ENCODE data around the gene TNFAIP1. TPM values are rescaled to one million over a fixed set of nuclear protein-coding genes. Genes with fewer than 3 reads are reported as not detected.

The TNFAIP1 gene
- total and polyA plus RNA-seq, 4 experiments from 2014 or later: 4.1 to 32.1 (median 21.2) TPM

- Histone ChIP-seq H3K36me3 (ENCODE audit: insufficient read depth, low read length) (peaks cover 17% of the 10 kb centered on the region), H3K4me3 (ENCODE audit: low read length in 2 of 2) (no peak overlapping the region), H3K27me3 (ENCODE audit: insufficient read depth, low read length) (no peaks in the 10 kb centered on the region), H3K9me3 (ENCODE audit: control insufficient read depth in 1 of 2, low read length in 2 of 2) (no peaks in the 10 kb centered on the region), H3K4me1 (ENCODE audit: insufficient read depth, low read length) (no peaks in the 10 kb centered on the region), H3K27ac (ENCODE audit: low read depth, low read length) (no peak overlapping the region)
- Mint-ChIP-seq H3K9me3 (no peaks in the 10 kb centered on the region), H3K27me3 (no peaks in the 10 kb centered on the region), H3K4me1 (no peaks in the 10 kb centered on the region), H3K27ac (peak overlapping the region in 1 of 7 donors; percentile 57), H3K4me3 (no peak overlapping the region), H3K36me3 (peaks cover 16 to 40% of the 10 kb centered on the region in 2 donors)
- ChIA-PET CTCF (ENCODE audit: partially characterized antibody) (no interaction called here), POLR2A (ENCODE audit: partially characterized antibody) (no interaction called here)
- no peak for DNase-seq
- intact Hi-C loops (cut with micrococcal nuclease): no loop called here
These were observed 60.4 kb downstream of the TNFAIP1 start for GRCh38 chr17:28395968-28396367.

Small RNA genes lying within 50 kb of the gene (microRNA-seq; reads per million reads assigned to microRNA genes)
- gene MIR4723 (ENCODE audit: borderline microRNAs expressed, borderline number of aligned reads, borderline replicate concordance): 0.72 reads per million

Other genes starting within 250 kb of the TNFAIP1 start
- 1 to 10 TPM; 2.4 to 2.6 TPM for gene TMEM97, start 16.6 kb upstream of the TNFAIP1 start, total RNA-seq
- gene TMEM97, start 16.6 kb upstream of the TNFAIP1 start, polyA plus RNA-seq: 1 to 10 TPM; 5.5 to 6.2 TPM
- gene IFT20, start 289 bp upstream of the TNFAIP1 start, total RNA-seq: 10 to 100 TPM; 42.9 to 43.6 TPM
- 10 to 100 TPM; 38.7 to 63.7 TPM for gene IFT20, start 289 bp upstream of the TNFAIP1 start, polyA plus RNA-seq
- gene POLDIP2, start 21.8 kb downstream of the TNFAIP1 start, total RNA-seq: 10 to 100 TPM; 27.8 to 28.7 TPM
- gene POLDIP2, start 21.8 kb downstream of the TNFAIP1 start, polyA plus RNA-seq: 100 to 1,000 TPM in 1 of 2 donors, 10 to 100 TPM in 1; 67.8 to 125 TPM
- not detected for gene SEBOX, start 29.4 kb downstream of the TNFAIP1 start, total RNA-seq
- gene SEBOX, start 29.4 kb downstream of the TNFAIP1 start, polyA plus RNA-seq: not detected
- gene VTN, start 34.5 kb downstream of the TNFAIP1 start, total RNA-seq: under 1 TPM in 1 of 2 experiments, not detected in 1; 0.28 TPM
- not detected for gene VTN, start 34.5 kb downstream of the TNFAIP1 start, polyA plus RNA-seq
- 10 to 100 TPM; 37.6 to 40.3 TPM for gene SARM1, start 35.9 kb downstream of the TNFAIP1 start, total RNA-seq
- gene SARM1, start 35.9 kb downstream of the TNFAIP1 start, polyA plus RNA-seq: 1 to 10 TPM; 7.3 to 9.7 TPM
- gene SLC46A1, start 70.5 kb downstream of the TNFAIP1 start, total RNA-seq: 1 to 10 TPM; 2.4 to 2.6 TPM
- 1 to 10 TPM in 1 of 2 donors, not detected in 1; 2.3 TPM for gene SLC46A1, start 70.5 kb downstream of the TNFAIP1 start, polyA plus RNA-seq
- not detected for gene SLC13A2, start 137.9 kb downstream of the TNFAIP1 start, total RNA-seq
- not detected for gene SLC13A2, start 137.9 kb downstream of the TNFAIP1 start, polyA plus RNA-seq
- not detected for gene FOXN1, start 170.6 kb downstream of the TNFAIP1 start, total RNA-seq
- gene FOXN1, start 170.6 kb downstream of the TNFAIP1 start, polyA plus RNA-seq: not detected
- gene UNC119, start 216.9 kb downstream of the TNFAIP1 start, total RNA-seq: 10 to 100 TPM; 38.8 to 39.6 TPM
- gene UNC119, start 216.9 kb downstream of the TNFAIP1 start, polyA plus RNA-seq: 10 to 100 TPM; 31.8 to 44.0 TPM
- gene PIGS, start 235.8 kb downstream of the TNFAIP1 start, total RNA-seq: 10 to 100 TPM; 57.9 to 58.2 TPM
- gene PIGS, start 235.8 kb downstream of the TNFAIP1 start, polyA plus RNA-seq: 10 to 100 TPM; 57.3 to 69.8 TPM
- gene ALDOC, start 241.1 kb downstream of the TNFAIP1 start, total RNA-seq: 10 to 100 TPM; 30.1 to 33.7 TPM
- gene ALDOC, start 241.1 kb downstream of the TNFAIP1 start, polyA plus RNA-seq: 10 to 100 TPM; 50.2 to 62.2 TPM